ENCODE data around the gene PPP2CA. TPM values are rescaled to one million over a fixed set of nuclear protein-coding genes. Genes with fewer than 3 reads are reported as not detected.

The PPP2CA gene
- total and polyA plus RNA-seq, 2 of the 8 experiments (the other 6 are each of a cell fraction or from before 2014, with no cell fraction given) = 75.0 to 205 TPM

GRCh38 chr5:134246771-134247427, 21.0 kb upstream of the PPP2CA start:
- Histone ChIP-seq H3K9ac (replicated peaks in 1 of 4; ENCODE audit: extremely low read depth in 1 of 4, low read depth in 3 of 4, low read length in 3 of 4) (no peak overlapping the region), H3K27ac (ENCODE audit: low read depth, low read length) (no peak overlapping the region)
- POLR2A ChIA-PET (ENCODE audit: partially characterized antibody) = interaction anchor here (0.6 to 5.5 kb wide), 8 partner anchors 9 to 298 kb away, joined by 3 to 35 read pairs (median 3); partner anchors contain the start of gene PPP2CA
- TF ChIP-seq E2F6 (IDR thresholded peaks at IDR 0.05) (no peak), PHF8 (conservative IDR thresholded peaks at IDR 0.05; ENCODE audit: low read depth, low read length) (no peak), GTF2F1 (IDR thresholded peaks at IDR 0.05; ENCODE audit: borderline replicate concordance, low read depth, low read length) (no peak), MAX (IDR thresholded peaks at IDR 0.05) (no peak), HDAC6 (IDR thresholded peaks at IDR 0.05; ENCODE audit: low read depth, low read length) (no peak), RAD21 (IDR thresholded peaks at IDR 0.05 in 1 of 2, conservative IDR thresholded peaks at IDR 0.05 in 1 of 2; ENCODE audit: low read depth in 2 of 2, low read length in 2 of 2) (no peak), ASH2L (IDR thresholded peaks at IDR 0.05; ENCODE audit: low read length) (no peak), SIRT6 (IDR thresholded peaks at IDR 0.05; ENCODE audit: low read length) (no peak), TCF12 (IDR thresholded peaks at IDR 0.05; ENCODE audit: low read depth, low read length) (no peak), CEBPB (IDR thresholded peaks at IDR 0.05; ENCODE audit: low read depth, low read length) (no peak), CBX8 (IDR thresholded peaks at IDR 0.05; ENCODE audit: borderline replicate concordance, low read depth, low read length) (no peak), CBX5 (IDR thresholded peaks at IDR 0.05; ENCODE audit: low read depth, low read length) (no peak)

More at GRCh38 chr5:134246771-134247427, 21.0 kb upstream of the PPP2CA start:
- peak overlapping the region; percentile 99 for H2BK15ac ChIP-seq (ENCODE audit: low read length)
- H3K4ac ChIP-seq (replicated peaks; ENCODE audit: insufficient read length, low read depth, low read length) = peak overlapping the region; percentile 76
- peak overlapping the region; percentile 53 for H3K18ac ChIP-seq (ENCODE audit: extremely low read depth, low read length)
- H3K27me3 ChIP-seq (replicated peaks in 1 of 4; ENCODE audit: control insufficient read depth in 3 of 4, extremely low read depth in 1 of 4, insufficient read depth in 3 of 4, low read length in 3 of 4) = no peaks in the 10 kb centered on the region
- peak overlapping the region; percentile 68 for H2AK5ac ChIP-seq (ENCODE audit: low read depth, low read length)
- H2BK5ac ChIP-seq (ENCODE audit: low read depth, low read length) = no peak overlapping the region
- peak overlapping the region; percentile 85 for H2BK120ac ChIP-seq (replicated peaks; ENCODE audit: low read depth, low read length)
- no peaks in the 10 kb centered on the region for H3K79me2 ChIP-seq (ENCODE audit: control insufficient read depth in 1 of 2, insufficient read depth in 2 of 2, low read length in 2 of 2)
- CTCF ChIA-PET (ENCODE audit: partially characterized antibody) = interaction anchor here (0.6 to 3.0 kb wide), 7 partner anchors 10 to 277 kb away, joined by 3 to 20 read pairs (median 4); no protein-coding TSS in a partner anchor
- H3K9me3 ChIP-seq (ENCODE audit: insufficient read depth in 2 of 2, low read depth in 1 of 2, low read length in 1 of 2) = no peaks in the 10 kb centered on the region
- no peak overlapping the region for H3K23ac ChIP-seq (ENCODE audit: insufficient read length)
- H3K4me3 ChIP-seq (ENCODE audit: extremely low read depth in 1 of 4, insufficient read depth in 2 of 4, low read depth in 3 of 4, low read length in 4 of 4) = no peak overlapping the region
- peak overlapping the region; percentile 36; the same call in 1 of the 2 replicates for H2AFZ ChIP-seq (ENCODE audit: low read length)
- H4K20me1 ChIP-seq (replicated peaks in 1 of 2; ENCODE audit: control insufficient read depth in 1 of 2, insufficient read depth in 2 of 2, low read length in 2 of 2) = no peaks in the 10 kb centered on the region
- no peaks in the 10 kb centered on the region for H3K79me1 ChIP-seq (ENCODE audit: low read depth, low read length)
- H3K4me1 ChIP-seq (replicated peaks in 1 of 4; ENCODE audit: control insufficient read depth in 3 of 4, insufficient read depth in 4 of 4, low read length in 3 of 4) = peaks cover 8 to 21% (median 19%) of the 10 kb centered on the region in 4 experiments; a peak in 6 of 7 replicates
- DNase-seq (ENCODE audit: low read depth in 1 of 2, low spot score in 2 of 2) (no peak), FAIRE-seq (no peak)
- peak overlapping the region; percentile 93 for H4K91ac ChIP-seq (replicated peaks; ENCODE audit: insufficient read length, low read length)
- 84% methylated on average over 5 of the region's 5 CpGs; no CpG with 5 or more reads in 1 of the 2 experiments for WGBS, 2 experiments (ENCODE audit: extremely low coverage in 1 of 2, insufficient coverage in 1 of 2, insufficient read length in 1 of 2, insufficient replicate concordance in 2 of 2, low coverage in 1 of 2, low lambda C conversion rate in 2 of 2, missing lambda C conversion rate in 1 of 2)
- H3K23me2 ChIP-seq (ENCODE audit: low read depth, low read length) = no peaks in the 10 kb centered on the region
- H2BK12ac ChIP-seq (ENCODE audit: low read depth, low read length) = peak overlapping the region; percentile 93
- H3K14ac ChIP-seq (ENCODE audit: insufficient read length) = no peak overlapping the region
- H3K4me2 ChIP-seq (ENCODE audit: insufficient read depth in 1 of 2, low read depth in 2 of 2, low read length in 2 of 2) = no peak overlapping the region; a peak in 1 of 4 replicates
- H4K8ac ChIP-seq (ENCODE audit: extremely low read depth, insufficient read depth, low read length) = no peak overlapping the region
- peak overlapping the region; percentile 90; the same call in 1 of the 2 replicates for H2BK20ac ChIP-seq (ENCODE audit: low read length)
- peak overlapping the region; percentile 38 for H4K5ac ChIP-seq (ENCODE audit: insufficient read length, low read depth, low read length)
- H3K36me3 ChIP-seq (ENCODE audit: control insufficient read depth in 2 of 4, insufficient read depth in 4 of 4, low read length in 3 of 4) = no peaks in the 10 kb centered on the region
- no peak overlapping the region for H3K56ac ChIP-seq (replicated peaks; ENCODE audit: insufficient read length, low read depth, low read length)
